HG03432 (cell line): ENCODE results near the gene GLI3.

Experiments used
- ATAC-seq: cut with Tn5 transposase; IDR thresholded peaks from one replicate; pipeline ENCODE4 v1.9.1; 2021; ENCODE audit warnings: mild to moderate bottlenecking, moderate library complexity; ENCODE audit not compliant: unreplicated experiment

Gene GLI3

DNA sequence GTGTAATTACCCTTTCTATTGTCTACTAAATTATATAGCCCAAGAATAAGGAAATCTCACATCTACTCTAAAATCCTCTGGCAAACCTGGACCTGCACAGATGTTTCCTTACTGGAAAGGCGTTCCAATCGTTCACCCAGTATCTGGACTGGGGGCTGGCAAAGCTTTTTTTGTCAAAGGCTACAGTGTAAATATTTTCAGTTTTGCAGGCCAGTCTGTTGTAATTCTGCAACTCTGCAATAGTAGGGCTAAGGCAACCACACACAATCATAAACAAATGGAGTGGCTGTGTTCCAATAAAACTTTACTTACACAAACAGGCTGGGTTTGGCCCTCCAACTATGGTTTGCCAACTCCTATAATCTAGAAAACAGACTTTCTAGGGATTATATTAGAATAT is 56.2 kb downstream of the GLI3 start:
- ATAC-seq, result no peak

DNA sequence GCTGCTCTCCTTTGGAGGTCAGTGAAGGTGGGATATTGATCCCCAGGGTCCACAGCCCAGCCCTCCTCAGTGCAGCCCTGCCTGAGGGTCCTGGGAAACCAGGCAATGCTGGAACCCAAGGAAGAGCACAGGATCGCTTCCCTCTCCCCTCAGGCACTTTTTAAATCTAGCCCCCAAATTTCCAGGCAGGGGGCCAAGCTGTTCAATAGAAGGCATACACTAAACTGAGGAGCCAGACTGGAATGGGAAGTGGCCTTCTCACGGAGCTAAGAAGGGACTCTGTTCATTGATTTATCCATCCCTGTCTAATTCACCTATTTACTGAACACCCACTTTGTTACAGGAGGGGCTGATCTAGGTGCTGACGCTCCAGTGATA is 60.3 kb downstream of the GLI3 start:
- ATAC-seq, result no peak

DNA sequence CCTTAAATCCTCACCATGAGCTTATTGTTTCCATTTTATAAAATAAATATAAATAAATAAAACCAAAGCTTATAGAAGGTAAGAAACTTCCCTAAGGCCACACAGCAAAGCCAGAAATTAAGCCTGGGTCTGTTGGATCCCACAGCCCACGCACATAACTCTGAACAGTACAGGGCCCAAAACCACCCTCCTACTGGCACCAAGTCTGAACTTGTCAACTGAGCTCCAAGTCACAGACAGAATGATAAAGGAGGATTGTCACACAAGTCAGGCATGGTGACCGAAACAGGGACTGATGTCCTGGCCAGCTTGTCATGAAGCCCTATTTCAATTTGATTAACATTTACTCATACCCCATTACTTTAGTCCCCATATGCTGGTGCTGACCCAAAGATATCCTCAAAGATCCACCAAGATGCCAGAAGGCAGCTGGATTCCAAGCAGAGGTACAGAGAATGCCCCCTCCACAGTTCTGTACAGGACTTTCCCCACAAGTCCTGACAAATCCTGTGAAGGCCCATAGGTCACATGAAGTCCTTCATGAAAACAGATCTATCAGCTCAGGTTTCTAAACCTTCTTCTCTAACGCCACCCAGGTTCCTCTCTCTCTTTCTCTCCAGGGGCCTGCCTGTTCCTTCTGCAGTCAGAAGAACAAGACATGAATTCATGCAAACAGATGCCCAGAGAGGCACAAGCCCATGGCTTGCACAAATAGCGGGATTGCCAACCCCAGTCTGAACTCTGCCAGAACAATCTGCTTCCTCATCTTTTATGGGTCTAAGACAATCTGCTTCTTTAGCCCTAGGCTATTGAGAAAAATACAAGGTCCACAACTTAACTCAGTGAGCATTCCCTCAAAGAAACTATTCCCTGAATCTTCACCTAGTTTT is 60.9 kb downstream of the GLI3 start:
- ATAC-seq, result no peak

- ATAC-seq, result no peak
These were observed 62.6 kb downstream of the GLI3 start for GRCh38 chr7:42174391-42174912.

DNA sequence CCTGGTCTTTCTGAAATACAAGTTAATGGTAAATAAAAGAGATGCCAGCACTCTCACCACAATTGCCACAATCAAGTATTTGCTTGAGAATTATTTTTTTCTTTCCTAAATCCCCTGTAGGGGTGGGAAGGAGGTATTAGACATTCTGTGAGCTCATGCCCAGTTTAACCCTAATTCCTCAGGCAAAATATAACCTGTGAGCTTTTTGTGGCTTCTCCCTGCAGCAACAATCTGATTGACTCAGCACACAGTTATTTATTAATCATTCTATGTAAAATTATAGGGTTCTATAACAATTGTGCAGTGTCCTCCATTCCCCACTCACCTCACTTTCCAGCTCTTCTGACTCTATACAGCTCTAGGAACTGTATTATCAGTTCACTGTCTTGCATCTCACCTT is 66.3 kb downstream of the GLI3 start:
- no peak for ATAC-seq

- ATAC-seq, result no peak
These were observed 68.5 kb downstream of the GLI3 start for GRCh38 chr7:42168512-42168911.

- ATAC-seq, result no peak
These were observed 69.3 kb downstream of the GLI3 start for GRCh38 chr7:42167631-42168236.

DNA sequence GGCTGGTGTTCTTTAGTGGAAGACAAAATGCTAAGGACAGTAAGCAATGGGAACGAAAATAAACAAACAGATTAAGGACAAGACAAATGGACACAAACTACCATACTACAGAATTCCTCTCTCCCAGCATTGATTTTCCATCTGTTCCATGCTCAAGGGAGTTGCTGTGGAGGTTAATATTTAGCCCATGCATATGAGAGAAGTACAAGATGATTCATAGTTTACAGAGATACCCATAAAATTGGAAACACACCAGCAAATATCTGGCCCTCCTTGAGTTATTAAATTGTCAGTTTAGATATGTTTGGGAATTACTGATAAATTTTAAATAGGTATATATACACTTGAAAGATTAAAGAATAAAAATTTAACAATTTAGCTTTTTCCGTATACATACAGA is 69.8 kb downstream of the GLI3 start:
- no peak for ATAC-seq

DNA sequence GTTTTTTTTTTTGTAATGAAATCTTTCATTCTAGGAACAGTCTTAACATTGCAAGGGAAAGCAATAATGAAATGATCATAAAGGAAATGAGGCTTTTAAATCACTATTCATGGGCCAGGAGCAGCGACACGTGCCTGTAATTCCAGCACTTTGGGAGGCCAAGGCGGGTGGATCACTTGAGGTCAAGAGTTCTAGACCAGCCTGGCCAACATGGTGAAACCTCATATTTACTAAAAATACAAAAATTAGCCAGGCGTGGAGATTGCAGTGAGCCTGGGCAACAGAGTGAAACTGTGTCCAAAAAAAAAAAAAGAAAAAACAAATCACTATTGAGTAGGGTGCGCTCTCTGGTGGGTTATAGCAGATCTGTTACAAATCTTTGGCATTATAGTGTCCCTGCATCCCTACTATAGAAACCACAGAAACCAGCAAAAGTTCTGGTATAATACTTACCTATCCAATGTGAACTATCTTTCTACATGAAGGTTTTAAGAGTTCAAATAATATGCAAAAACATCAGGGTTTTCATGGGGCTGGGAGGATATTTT is 72.1 kb downstream of the GLI3 start:
- no peak for ATAC-seq

GRCh38 chr7:42162560-42163325 is 74.3 kb downstream of the GLI3 start:
- no peak for ATAC-seq

GRCh38 chr7:42161719-42162118 is 75.3 kb downstream of the GLI3 start:
- ATAC-seq, result no peak

DNA sequence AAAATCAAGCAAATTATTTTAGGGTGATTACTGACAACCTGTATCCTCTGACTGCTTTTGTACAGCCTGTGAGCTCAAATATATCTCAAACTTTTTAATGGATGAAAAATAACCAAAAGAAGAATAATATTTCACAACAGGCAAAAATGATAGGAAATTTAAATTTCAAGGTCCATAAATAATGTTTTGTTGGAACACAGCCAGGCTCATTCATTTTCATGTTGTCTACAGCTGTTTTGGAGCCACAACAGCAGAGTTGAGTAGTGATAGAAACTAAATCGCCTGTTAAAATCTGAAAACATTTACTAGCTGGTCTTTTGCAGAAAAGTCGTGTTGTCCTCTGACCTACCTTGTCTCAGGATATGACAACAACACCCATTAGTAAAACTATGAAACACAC is 75.9 kb downstream of the GLI3 start:
- no peak for ATAC-seq

GRCh38 chr7:42159130-42159529 is 77.9 kb downstream of the GLI3 start:
- ATAC-seq, result no peak

GRCh38 chr7:42156967-42157721 is 79.9 kb downstream of the GLI3 start:
- ATAC-seq, result no peak

- ATAC-seq, result no peak
These were observed 80.6 kb downstream of the GLI3 start for GRCh38 chr7:42156291-42156865.

- ATAC-seq, result no peak
These were observed 81.3 kb downstream of the GLI3 start for GRCh38 chr7:42155584-42156290.

DNA sequence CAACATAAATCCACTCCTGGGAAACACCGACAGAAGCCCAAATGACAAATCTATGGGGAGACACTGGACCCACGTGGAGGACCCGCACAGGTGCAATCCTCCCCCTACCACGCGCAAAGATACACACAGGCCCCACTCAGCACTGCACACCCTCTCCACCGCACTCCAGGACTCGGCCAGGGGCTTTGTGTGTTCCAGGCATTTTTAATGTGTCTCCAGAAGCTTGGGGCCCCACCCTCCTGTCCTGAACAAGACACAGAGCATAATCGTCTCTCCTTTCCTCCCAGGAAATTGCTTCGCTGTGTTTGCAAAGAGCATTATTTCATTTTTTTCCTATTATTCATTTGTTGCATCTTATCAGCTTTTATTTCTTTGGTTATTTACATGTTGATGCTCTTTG is 82.8 kb downstream of the GLI3 start:
- ATAC-seq, result no peak

DNA sequence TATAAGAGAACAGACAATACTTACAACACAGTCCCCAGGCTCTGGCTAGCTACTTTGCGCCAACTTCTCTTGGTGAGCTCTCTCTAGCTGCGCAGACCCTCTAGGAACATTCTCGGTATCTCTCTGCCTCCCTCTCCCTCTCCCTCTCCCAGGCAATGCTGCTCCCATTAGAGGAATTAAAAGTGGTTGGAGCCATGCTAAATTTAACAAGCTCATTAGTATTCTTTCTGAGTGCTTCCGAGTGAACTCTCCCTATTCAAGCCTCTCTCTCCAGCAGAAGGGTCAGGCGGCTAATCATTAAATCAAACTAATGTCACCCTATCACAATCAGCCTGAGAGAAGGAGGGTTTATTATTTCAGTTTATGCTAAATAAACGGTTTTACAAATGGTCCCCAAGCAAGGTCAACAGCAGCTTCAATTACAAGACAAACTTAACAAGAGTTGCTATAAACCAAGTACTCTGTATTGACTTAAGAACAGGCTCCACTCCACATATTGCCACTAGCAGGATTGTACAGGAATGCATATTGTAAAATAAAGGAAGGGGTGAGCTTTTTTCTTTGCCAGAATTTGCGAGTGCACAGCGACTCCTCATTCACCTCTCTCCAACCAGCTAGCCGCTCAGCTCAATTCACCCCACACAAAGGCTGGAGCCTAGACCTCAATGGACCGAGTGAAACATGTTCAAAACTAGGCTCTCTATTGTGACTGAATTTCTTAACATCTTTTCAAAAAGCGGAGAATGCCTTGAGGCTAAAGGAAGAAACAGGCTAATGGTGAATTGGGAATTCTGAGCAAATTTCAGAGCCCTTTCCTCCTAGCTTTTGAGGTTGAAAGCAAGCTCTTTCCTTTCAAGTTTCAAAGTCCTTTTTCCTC is 84.4 kb downstream of the GLI3 start:
- no peak for ATAC-seq

GRCh38 chr7:42151309-42151708 is 85.7 kb downstream of the GLI3 start:
- no peak for ATAC-seq
